ENCODE data around the gene PTPN23.
A peak's percentile ranks its signal among the peaks of the same experiment; 100 is the strongest.

Gene PTPN23

DNA sequence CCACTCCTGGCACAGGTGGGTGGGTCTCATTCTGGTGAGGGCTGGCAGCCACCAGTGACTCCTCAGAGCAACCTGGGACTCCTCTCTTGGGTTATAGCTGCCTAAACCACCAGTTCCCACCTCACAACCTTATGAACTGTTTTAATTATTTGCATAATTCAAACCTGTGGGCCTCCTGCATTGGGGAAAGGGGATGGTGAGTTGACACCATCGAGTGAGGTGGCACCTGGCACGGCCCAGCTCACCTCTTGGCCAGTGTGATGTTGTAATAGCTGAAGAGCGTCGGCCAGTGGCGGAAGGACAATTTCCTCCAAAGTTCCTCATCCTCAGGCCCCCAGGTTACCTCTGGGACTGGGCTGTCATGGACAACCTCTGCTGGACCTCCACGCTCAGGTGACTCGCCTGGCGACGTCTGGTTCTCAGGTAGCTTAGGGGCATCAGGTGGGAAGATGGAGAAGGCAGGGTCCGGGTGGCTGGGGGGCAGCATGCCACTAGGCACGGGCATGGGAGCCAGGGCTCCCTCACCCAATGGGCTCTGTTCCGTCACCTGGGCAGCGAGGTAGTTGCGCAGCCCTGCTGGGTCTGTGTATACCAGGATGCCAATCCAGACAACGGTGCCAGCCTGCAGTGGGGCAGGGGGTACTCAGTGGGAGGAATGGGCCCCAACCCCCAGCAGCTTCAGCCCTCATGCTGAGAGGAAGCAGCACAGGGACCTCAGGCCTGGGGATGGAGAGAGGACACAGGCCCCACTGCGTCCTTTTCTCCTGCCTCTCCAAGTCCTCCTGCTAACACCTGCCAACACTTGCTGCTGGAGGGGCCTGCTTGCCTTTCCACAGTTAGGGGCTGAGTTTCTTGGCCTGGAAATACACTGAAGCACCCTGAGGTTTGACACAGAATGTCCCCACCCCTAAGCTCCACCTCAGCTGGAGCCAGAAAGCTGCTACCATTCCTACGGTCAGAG lies 38.5 kb downstream of the PTPN23 start:
- no peak for DNase-seq

DNA sequence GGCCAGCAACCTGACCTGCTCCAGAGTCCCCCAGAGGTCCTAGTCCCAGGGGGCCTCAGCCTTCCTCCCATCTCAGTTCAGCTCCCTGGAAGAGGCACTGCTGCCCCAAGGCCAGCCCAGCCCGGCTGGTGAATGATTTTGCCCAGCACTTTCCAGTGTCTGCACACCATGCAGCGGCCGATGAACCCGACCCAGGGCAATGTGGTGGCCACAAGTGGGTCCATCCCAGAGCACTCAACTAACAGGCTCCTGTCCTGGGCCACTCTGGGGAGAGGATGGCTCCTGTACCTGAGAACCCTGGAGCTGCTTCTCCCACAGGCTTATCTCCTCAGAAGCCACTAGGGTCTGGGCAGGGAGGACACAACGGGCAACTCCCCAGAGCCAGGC lies 39.2 kb downstream of the PTPN23 start:
- DNase-seq, result no peak

DNA sequence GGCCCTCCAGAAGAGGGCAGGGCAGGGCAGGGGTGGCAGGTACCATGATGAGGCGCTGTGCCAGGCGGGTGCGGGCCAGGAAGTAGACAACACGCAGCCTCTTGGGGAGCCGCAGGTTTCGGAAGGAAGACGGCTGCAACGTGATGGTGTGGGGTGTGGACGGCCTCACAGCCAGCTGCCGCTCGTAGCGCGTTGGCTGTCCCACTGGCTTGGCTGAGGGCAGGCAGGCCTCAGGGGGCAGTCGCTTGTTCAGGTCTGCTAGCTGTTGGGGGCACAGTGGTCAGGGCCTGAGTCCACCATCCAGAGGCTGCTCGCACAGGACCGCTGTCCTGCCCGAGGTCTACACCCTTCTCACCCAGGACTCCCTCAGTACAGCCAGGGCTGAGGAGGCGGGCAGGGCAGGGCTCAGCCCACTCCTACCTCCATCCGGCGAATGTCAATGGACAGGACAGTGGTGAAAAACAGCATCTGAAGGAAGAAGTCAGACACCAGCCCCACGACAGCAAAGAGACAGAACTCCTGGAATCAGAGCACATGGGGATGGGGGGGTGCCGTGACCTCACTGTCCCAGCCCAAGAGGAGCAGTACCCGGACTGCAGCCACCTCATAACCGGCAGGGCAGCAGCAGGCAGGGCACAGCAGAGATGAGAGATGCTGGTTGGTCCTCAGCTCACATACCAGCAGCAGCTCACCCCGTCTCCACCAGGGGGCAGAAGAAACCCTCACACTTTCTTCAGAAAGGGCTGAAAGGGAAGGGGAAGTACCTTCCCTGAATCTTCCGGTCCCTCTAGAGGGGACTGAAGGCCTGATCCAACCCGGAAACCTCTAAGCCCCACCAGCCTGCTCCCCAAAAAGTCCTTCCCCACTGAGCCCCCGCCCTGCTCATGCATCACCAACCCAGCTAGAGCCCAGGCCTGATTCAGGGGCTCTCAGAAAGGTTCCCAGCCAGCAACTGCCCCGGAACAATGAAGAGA lies 40.0 kb downstream of the PTPN23 start:
- DNase-seq, result peak; percentile 86

GRCh38 chr3:47421741-47422649 lies 41.2 kb downstream of the PTPN23 start:
- no peak for DNase-seq

DNA sequence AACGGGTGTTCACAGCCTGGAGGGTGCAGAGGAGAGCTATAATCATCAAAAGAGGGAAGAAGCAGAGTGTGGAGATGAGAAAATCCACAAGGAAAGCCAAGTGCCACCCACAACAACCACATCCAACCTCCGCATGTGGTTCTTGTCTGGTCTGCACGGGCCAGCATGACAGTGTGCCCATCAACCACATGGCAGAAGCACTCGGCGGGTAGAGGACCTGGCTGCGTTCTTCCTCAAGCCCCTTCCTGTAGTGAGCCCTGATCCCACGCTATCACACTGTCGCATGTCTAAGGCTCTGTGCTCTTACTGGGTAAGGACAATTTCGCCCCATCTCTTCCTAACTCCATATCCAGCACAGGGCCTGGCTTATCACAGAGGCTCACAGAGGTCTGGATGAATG lies 41.9 kb downstream of the PTPN23 start:
- no peak for DNase-seq

DNA sequence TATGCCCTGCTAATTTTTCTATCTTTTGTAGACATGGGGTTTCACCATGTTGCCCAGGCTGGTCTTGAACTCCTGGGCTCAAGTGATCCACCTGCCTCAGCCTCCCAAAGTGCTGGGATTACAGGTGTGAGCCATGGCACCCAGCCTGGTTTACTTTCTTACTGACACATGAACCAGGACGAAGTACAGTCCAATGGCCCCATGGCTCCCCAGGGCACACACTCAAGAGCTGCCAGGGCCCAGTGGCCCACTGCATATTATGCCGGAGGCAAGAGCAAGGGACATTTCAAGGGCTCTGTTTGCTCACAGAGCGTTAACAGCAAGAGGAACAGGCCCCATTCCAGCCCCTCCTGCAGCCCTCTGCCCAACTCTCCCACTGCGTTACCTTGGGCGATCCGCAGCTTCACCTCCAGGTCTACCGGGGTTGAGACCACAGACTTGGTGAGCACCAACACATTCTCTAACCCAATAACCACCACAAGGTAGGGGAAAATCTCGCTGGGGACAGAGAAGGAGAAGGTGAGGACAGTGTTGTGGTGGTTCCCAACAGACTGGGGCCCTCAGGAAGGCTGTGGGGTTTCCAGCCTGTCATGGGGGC lies 42.8 kb downstream of the PTPN23 start:
- no peak for DNase-seq

DNA sequence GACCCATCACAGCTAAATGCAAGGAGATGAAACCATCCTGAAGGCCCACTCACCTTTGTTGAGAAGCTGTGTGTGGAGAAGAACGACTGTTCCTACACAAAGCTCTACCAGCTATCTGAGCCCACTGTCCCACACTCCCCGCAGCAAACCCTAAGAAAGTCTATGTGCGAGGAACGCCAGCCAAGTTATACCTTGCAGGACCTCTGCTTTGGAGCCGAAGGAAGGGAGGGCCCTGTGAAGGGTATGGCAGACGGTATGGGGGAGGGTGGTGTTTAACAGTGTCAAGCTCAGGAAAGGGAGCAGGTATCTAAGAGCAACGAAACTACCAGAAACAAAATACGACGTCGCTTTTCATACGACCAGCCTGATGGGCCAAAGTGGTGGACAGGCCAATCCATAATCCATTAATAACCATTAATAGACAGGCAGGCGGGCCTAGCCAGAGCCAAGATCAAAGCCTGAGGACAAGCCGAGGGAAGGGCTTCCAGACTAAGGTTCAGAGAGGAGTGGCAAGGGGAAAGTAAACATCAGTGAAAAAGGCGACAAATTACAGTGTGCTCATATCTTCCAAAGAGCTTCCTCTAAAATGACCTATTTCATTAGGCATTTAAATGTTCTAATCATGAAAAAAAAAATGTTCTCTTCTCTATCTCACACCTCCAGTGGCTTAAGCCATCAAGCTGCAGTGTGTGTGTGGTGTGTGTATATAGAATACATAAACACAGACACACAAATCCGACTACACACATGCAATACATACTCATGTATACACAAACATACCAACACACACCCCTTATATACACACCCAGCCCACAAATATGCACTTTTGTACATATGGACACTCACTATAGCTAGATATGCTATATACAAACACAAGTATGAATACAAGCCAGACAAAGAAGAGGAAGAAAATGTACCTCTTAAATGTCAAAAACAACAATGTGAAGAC lies 43.9 kb downstream of the PTPN23 start:
- DNase-seq, result no peak

DNA sequence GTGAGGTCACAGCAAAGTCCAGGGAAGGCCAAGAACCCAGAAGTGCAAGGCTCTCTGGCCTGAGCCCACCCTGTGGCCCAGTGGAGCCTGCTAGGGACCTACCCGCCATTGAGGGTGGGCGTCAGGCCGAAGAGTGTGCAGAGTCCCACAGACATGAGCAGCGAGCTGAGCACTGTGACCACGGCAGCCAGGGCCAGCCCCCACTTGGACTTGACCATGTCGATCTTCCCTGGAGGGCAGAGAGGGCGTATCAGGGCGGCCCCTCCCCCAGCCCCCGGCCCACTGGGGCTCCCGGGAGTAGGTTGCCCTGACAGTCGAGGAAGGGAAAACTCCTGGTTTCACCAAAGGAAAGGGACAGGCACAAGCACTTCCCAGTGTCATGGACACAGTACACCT lies 44.6 kb downstream of the PTPN23 start:
- no peak for DNase-seq

DNA sequence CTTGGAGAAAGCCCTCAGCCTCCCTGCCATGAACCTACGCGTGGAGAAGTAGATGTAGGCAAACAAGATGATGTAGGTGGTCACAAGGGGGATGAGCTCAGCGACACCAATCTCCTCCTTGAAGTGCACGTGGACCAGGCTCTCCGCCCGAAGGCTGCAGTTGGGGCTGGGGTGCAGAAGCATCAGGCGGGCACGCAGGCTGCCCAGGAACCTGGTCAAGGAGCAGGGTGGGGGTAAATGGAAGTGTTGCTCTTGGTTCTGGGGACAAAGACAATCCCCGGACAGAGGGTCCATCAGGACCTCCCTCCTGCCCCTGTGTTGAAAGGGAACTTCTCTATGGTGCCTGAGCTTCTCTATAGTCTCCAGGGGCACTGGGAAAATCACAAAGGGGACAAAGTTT lies 45.1 kb downstream of the PTPN23 start:
- DNase-seq, result no peak

DNA sequence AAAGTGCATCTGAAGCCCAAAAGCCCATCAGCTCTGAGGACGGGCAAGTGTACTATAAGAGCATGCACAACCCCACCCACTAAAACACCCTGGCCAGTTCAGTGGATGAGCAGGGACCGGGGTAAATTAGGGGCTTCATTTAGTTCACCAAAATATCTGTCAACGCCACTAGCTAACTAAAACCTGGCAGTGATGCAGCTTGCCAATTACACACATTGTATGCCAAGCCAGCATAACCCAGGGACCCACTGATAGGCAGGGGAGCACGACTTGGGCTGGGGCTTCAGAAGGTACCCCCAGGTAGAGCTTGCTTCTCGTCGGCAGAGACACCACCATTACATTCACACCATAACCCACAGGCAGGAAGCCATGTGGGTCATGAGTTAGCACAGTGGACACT lies 47.0 kb downstream of the PTPN23 start:
- no peak for DNase-seq

GRCh38 chr3:47428662-47429061 lies 47.8 kb downstream of the PTPN23 start:
- no peak for DNase-seq

DNA sequence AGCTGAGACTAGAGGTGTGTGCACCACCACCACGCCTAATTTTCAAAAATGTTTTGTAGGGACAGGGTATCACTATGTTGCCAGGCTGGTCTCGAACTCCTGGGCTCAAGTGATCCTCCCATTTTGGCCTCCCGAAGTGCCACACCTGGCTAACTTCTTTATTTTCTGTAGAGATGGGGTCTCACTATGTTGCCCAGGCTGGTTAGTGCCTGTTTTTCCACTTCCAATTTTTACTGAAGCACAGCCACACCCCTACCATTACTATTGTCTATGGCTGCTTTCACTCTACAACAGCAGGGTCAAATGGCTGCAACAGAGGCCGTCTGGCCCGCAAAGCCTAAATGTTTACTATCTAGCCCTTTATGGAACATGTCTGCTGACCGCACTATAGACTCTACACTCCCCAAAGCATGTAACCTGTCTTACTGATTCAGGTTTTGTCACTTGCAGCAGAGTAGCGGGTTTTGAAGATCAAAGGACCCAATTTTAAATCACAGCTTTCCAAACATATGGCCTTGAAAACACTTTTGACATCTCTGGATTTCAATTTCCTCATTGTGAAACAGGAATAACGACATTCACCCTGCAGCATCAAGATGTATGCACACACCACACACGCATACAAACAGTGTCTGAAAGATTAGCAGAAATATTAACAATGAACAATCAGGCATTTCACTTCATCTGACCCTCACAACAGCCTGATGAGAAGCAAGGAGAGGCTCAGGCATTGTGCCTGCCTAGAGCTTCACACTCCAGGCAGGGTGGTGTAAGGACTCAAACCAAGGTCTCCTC lies 48.9 kb downstream of the PTPN23 start:
- no peak for DNase-seq

- no peak for DNase-seq
Measured at GRCh38 chr3:47430606-47431005, 49.8 kb downstream of the PTPN23 start.

GRCh38 chr3:47431225-47431624 lies 50.4 kb downstream of the PTPN23 start:
- DNase-seq, result no peak

DNA sequence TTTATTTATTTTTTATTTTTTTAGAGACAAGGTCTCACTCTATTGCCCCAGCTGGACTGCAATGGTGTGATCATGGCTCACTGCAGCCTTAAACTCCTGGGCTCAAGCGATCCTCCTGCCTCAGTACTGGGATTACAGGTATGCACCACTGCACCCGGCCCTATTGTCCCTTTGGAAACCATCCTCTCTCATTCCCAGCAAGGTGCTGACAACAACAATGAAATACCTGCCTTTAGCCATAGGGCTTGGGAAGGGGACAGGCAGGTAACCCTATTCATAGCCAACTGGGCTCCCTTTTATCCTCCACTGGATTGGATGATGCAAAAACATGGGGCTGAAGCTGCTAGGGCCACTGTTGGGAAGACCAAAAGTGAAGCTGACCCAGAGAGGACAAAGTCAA lies 51.9 kb downstream of the PTPN23 start:
- no peak for DNase-seq

GRCh38 chr3:47433796-47434195 lies 53.0 kb downstream of the PTPN23 start:
- DNase-seq, result no peak

GRCh38 chr3:47434849-47435248 lies 54.0 kb downstream of the PTPN23 start:
- no peak for DNase-seq

- DNase-seq, result no peak
Measured at GRCh38 chr3:47436180-47436579, 55.4 kb downstream of the PTPN23 start.

GRCh38 chr3:47440131-47440530 lies 59.3 kb downstream of the PTPN23 start:
- DNase-seq, result no peak
